H1 (cell line): Measurements from ENCODE around the gene FMNL2. TPM values are rescaled to one million over a fixed set of nuclear protein-coding genes. Genes with fewer than 3 reads are reported as not detected.

ENCODE experiments used
- CTCF ChIA-PET: fragments of 300-600 bp; sonication (Branson Sonifier 250); formaldehyde crosslinking; loops from one replicate; lab custom pipeline; 2021; ENCODE audit not compliant: partially characterized antibody; lab: Charles Lee
- POLR2A ChIA-PET: fragments of 300-600 bp; sonication (Branson Sonifier 250); formaldehyde crosslinking; loops from one replicate; lab custom pipeline; 2021; ENCODE audit warnings: inconsistent platforms; ENCODE audit not compliant: partially characterized antibody; lab: Charles Lee
- DNase-seq, 2 experiments: peaks; one replicate each; pipeline versions ENCODE4 v3.0.0 to v3.0.0-alpha.2; 2010 to 2022; ENCODE audit warnings: low spot score in 2 of 2, low read depth in 1 of 2, mixed read lengths in 1 of 2
- FAIRE-seq: peaks from 2 replicates; lab custom pipeline; 2011; peaks lifted over from hg19 to GRCh38; lab: Jason Lieb, UNC
- H2AFZ ChIP-seq: 2 replicates; pipeline ENCODE4 v1.8.1; 2012; ENCODE audit warnings: low read length, inconsistent platforms
- H2AK5ac ChIP-seq: 2 replicates; pipeline ENCODE4 v1.6.1; 2013; ENCODE audit warnings: low read depth, low read length
- H2BK120ac ChIP-seq: replicated peaks from 2 replicates; pipeline ENCODE3; 2013; ENCODE audit warnings: low read depth, low read length, inconsistent platforms
- H2BK12ac ChIP-seq: 2 replicates; pipeline ENCODE4 v1.6.1; 2013; ENCODE audit warnings: low read depth, low read length
- H2BK15ac ChIP-seq: 2 replicates; pipeline ENCODE4 v1.6.1; 2013; ENCODE audit warnings: low read length
- H2BK20ac ChIP-seq: 2 replicates; pipeline ENCODE4 v1.6.1; 2013; ENCODE audit warnings: low read length
- H2BK5ac ChIP-seq: 2 replicates; pipeline ENCODE4 v1.6.1; 2013; ENCODE audit warnings: low read depth, low read length
- H3K14ac ChIP-seq: 2 replicates; pipeline ENCODE4 v1.6.1; 2013; ENCODE audit warnings: inconsistent platforms; ENCODE audit not compliant: insufficient read length
- H3K18ac ChIP-seq: 2 replicates; pipeline ENCODE4 v1.6.1; 2013; ENCODE audit warnings: low read length; ENCODE audit errors: extremely low read depth
- H3K23ac ChIP-seq: 2 replicates; pipeline ENCODE4 v1.6.1; 2013; ENCODE audit warnings: inconsistent platforms; ENCODE audit not compliant: insufficient read length
- H3K23me2 ChIP-seq: 2 replicates; pipeline ENCODE4 v1.6.1; 2013; ENCODE audit warnings: low read depth, low read length
- H3K27ac ChIP-seq: 2 replicates; pipeline ENCODE4 v1.6.1; 2011; ENCODE audit warnings: low read depth, low read length, inconsistent platforms
- H3K27me3 ChIP-seq, 4 experiments: replicated peaks in 1 of 4; 1 replicate in 1 of 4; 2 replicates in 3 of 4; pipeline versions ENCODE4 v1.6.1 to v1.8.1; 2011 to 2013; ENCODE audit warnings: low read length in 3 of 4, mild to moderate bottlenecking in 3 of 4, inconsistent platforms in 2 of 4, mixed read lengths in 2 of 4, moderate library complexity in 1 of 4; ENCODE audit not compliant: control insufficient read depth in 3 of 4, insufficient read depth in 3 of 4; ENCODE audit errors: extremely low read depth in 1 of 4
- H3K36me3 ChIP-seq, 4 experiments: 2 replicates each; pipeline versions ENCODE4 v1.6.1 to v1.8.1; 2011 to 2013; ENCODE audit warnings: mild to moderate bottlenecking in 4 of 4, low read length in 3 of 4, moderate library complexity in 2 of 4, control low read depth in 1 of 4, inconsistent platforms in 1 of 4; ENCODE audit not compliant: insufficient read depth in 4 of 4, control insufficient read depth in 2 of 4
- H3K4ac ChIP-seq: replicated peaks from 2 replicates; pipeline ENCODE3; 2013; ENCODE audit warnings: low read length, low read depth, mixed read lengths, inconsistent platforms; ENCODE audit not compliant: insufficient read length
- H3K4me1 ChIP-seq, 4 experiments: replicated peaks in 1 of 4; 1 replicate in 1 of 4; 2 replicates in 3 of 4; pipeline versions ENCODE4 v1.6.1 to v1.8.1; 2011 to 2013; ENCODE audit warnings: low read length in 3 of 4, inconsistent platforms in 2 of 4, mixed read lengths in 1 of 4; ENCODE audit not compliant: insufficient read depth in 4 of 4, control insufficient read depth in 3 of 4
- H3K4me2 ChIP-seq, 2 experiments: 2 replicates each; pipeline versions ENCODE4 v1.6.1 to v1.8.1; 2011 to 2013; ENCODE audit warnings: low read depth in 2 of 2, low read length in 2 of 2, control low read depth in 1 of 2, inconsistent platforms in 1 of 2, mild to moderate bottlenecking in 1 of 2; ENCODE audit not compliant: insufficient read depth in 1 of 2
- H3K4me3 ChIP-seq, 4 experiments: fragments of 200-600, 300-600 bp in 1 of 4; sonication (generic), shearing (Covaris generic), sonication (Bioruptor Twin) in 1 of 4; 2 replicates each; pipeline versions ENCODE4 v1.5.1 to v1.8.1; 2011 to 2016; ENCODE audit warnings: low read length in 4 of 4, low read depth in 3 of 4, control low read depth in 2 of 4, inconsistent platforms in 2 of 4, mild to moderate bottlenecking in 2 of 4, mixed read lengths in 1 of 4, moderate library complexity in 1 of 4; ENCODE audit not compliant: insufficient read depth in 2 of 4; ENCODE audit errors: extremely low read depth in 1 of 4
- H3K56ac ChIP-seq: replicated peaks from 2 replicates; pipeline ENCODE3; 2013; ENCODE audit warnings: low read depth, mild to moderate bottlenecking, mixed read lengths, low read length, inconsistent platforms; ENCODE audit not compliant: insufficient read length
- H3K79me1 ChIP-seq: 2 replicates; pipeline ENCODE4 v1.6.1; 2013; ENCODE audit warnings: low read depth, low read length, control low read depth
- H3K79me2 ChIP-seq, 2 experiments: 2 replicates each; pipeline versions ENCODE4 v1.6.1 to v1.8.1; 2012 to 2013; ENCODE audit warnings: low read length in 2 of 2, mild to moderate bottlenecking in 2 of 2, inconsistent platforms in 1 of 2; ENCODE audit not compliant: insufficient read depth in 2 of 2, control insufficient read depth in 1 of 2
- H3K9ac ChIP-seq, 4 experiments: replicated peaks in 1 of 4; 1 replicate in 1 of 4; 2 replicates in 3 of 4; pipeline versions ENCODE4 v1.6.1 to v1.8.1; 2011 to 2013; ENCODE audit warnings: low read depth in 3 of 4, low read length in 3 of 4, control low read depth in 2 of 4, mild to moderate bottlenecking in 2 of 4, moderate library complexity in 2 of 4, inconsistent platforms in 1 of 4; ENCODE audit errors: extremely low read depth in 1 of 4
- H3K9me3 ChIP-seq, 2 experiments: 2 replicates each; pipeline versions ENCODE4 v1.6.1 to v1.8.1; 2012 to 2013; ENCODE audit warnings: mild to moderate bottlenecking in 2 of 2, moderate library complexity in 2 of 2, control low read depth in 1 of 2, inconsistent platforms in 1 of 2, low read depth in 1 of 2, low read length in 1 of 2, mixed read lengths in 1 of 2; ENCODE audit not compliant: insufficient read depth in 2 of 2
- H4K20me1 ChIP-seq, 2 experiments: replicated peaks in 1 of 2; 2 replicates each; pipeline versions ENCODE3 to v1.8.1; 2011 to 2013; ENCODE audit warnings: inconsistent platforms in 2 of 2, low read length in 2 of 2, mild to moderate bottlenecking in 1 of 2; ENCODE audit not compliant: insufficient read depth in 2 of 2, control insufficient read depth in 1 of 2
- H4K5ac ChIP-seq: 2 replicates; pipeline ENCODE4 v1.6.1; 2013; ENCODE audit warnings: low read length, low read depth, mixed read lengths, inconsistent platforms; ENCODE audit not compliant: insufficient read length
- H4K8ac ChIP-seq: 2 replicates; pipeline ENCODE4 v1.8.0; 2013; ENCODE audit warnings: mild to moderate bottlenecking, moderate library complexity, low read length, inconsistent platforms; ENCODE audit not compliant: insufficient read depth; ENCODE audit errors: extremely low read depth
- H4K91ac ChIP-seq: replicated peaks from 2 replicates; pipeline ENCODE3; 2013; ENCODE audit warnings: low read length, mixed read lengths, inconsistent platforms; ENCODE audit not compliant: insufficient read length
- ASH2L ChIP-seq: fragments of 200-600, 300-600 bp; sonication (generic); IDR thresholded peaks from one replicate; pipeline ENCODE4 v1.7.1; 2017; ENCODE audit warnings: low read length
- BCL11A ChIP-seq, 2 experiments: IDR thresholded peaks; one replicate each; pipeline ENCODE4 v1.6.1; 2011; ENCODE audit warnings: low read depth in 2 of 2, low read length in 2 of 2, mild to moderate bottlenecking in 2 of 2
- CREB1 ChIP-seq: IDR thresholded peaks from 2 replicates; pipeline ENCODE4 v1.6.1; 2012; ENCODE audit warnings: inconsistent platforms
- CTCF ChIP-seq, 3 experiments: IDR thresholded peaks; 1 replicate in 2 of 3; 2 replicates in 1 of 3; pipeline versions ENCODE4 v1.5.1 to v1.6.1; 2011; ENCODE audit warnings: low read length in 3 of 3, mild to moderate bottlenecking in 3 of 3, inconsistent platforms in 2 of 3, low read depth in 1 of 3, moderate library complexity in 1 of 3; ENCODE audit not compliant: insufficient read depth in 1 of 3; ENCODE audit errors: control extremely low read depth in 1 of 3
- HDAC2 ChIP-seq, 2 experiments: fragments of 300-600 bp in 1 of 2; sonication (generic) in 1 of 2; IDR thresholded peaks; 2 replicates each; pipeline ENCODE4 v1.6.1; 2011 to 2012; ENCODE audit warnings: low read depth in 2 of 2, low read length in 2 of 2, mild to moderate bottlenecking in 2 of 2, moderate library complexity in 2 of 2, borderline replicate concordance in 1 of 2, inconsistent platforms in 1 of 2
- JUN ChIP-seq: IDR thresholded peaks from 2 replicates; pipeline ENCODE4 v1.6.1; 2011; ENCODE audit warnings: low read depth, mild to moderate bottlenecking, improper control_type of control experiment, low read length
- KDM5A ChIP-seq: fragments of 200-600 bp; IDR thresholded peaks from 2 replicates; pipeline ENCODE4 v1.7.1; 2012; ENCODE audit warnings: mild to moderate bottlenecking, low read length, inconsistent platforms, mixed read lengths
- SP2 ChIP-seq: IDR thresholded peaks from 2 replicates; pipeline ENCODE4 v1.6.1; 2012; ENCODE audit warnings: mild to moderate bottlenecking, low read length, inconsistent platforms
- SRF ChIP-seq: IDR thresholded peaks from 2 replicates; pipeline ENCODE4 v1.6.1; 2011; ENCODE audit warnings: mild to moderate bottlenecking, low read depth, low read length, moderate library complexity
- TAF1 ChIP-seq: IDR thresholded peaks from 2 replicates; pipeline ENCODE4 v1.6.1; 2011; ENCODE audit warnings: mild to moderate bottlenecking, low read depth, low read length
- WGBS, 2 experiments: shearing (Covaris generic) in 1 of 2; methylation state at CpG; one replicate each; pipeline versions ENCODE4 v1.1.6 to v1.1.7; 2013 to 2015; ENCODE audit warnings: low lambda C conversion rate in 2 of 2, mixed read lengths in 2 of 2, inconsistent platforms in 1 of 2, low coverage in 1 of 2, missing lambda C conversion rate in 1 of 2; ENCODE audit not compliant: insufficient replicate concordance in 2 of 2, insufficient coverage in 1 of 2, insufficient read length in 1 of 2; ENCODE audit errors: extremely low coverage in 1 of 2, missing lambda C conversion rate in 1 of 2; 5-methylcytosine and 5-hydroxymethylcytosine counted together
- polyA plus RNA-seq, 7 experiments: library from polyadenylated mRNA; depleted of rRNA in 3 of 7; stranded (reverse) in 5 of 7; unstranded in 2 of 7; fragments of >200 nt in 5 of 7; fragments of 200-250 nt in 2 of 7; gene quantifications; 1 replicate in 5 of 7; 2 replicates in 1 of 7; 4 replicates in 1 of 7; pipeline versions ENCODE4 v1.2.1 to v1.2.3, GENCODE V29; 2011 to 2013; ENCODE audit warnings: missing spikeins in 2 of 7, mixed read lengths in 2 of 7
- total RNA-seq: library from RNA; stranded (reverse); fragmentation: NEBNext Ultra II Directional; extraction: Animal tissue kit (Norgen Biotek cat#: 25700); gene quantifications from 2 replicates; pipeline ENCODE4 v1.2.1, GENCODE V29; 2021

FMNL2 gene
- total and polyA plus RNA-seq, 2 of the 8 experiments (the other 6 are each of a cell fraction or from before 2014, with no cell fraction given) = 15.5 to 45.1 TPM

GRCh38 chr2:152583512-152584229, 248.7 kb downstream of the FMNL2 start:
- Histone ChIP-seq H3K23me2 (no peaks in the 10 kb centered on the region), H4K8ac (no peak overlapping the region), H2AFZ (no peak overlapping the region), H4K91ac (no peak overlapping the region), H2BK12ac (no peak overlapping the region), H3K36me3 (peaks cover 2 to 7% (median 3%) of the 10 kb centered on the region in 4 experiments; a peak in 4 of 8 replicates), H3K79me2 (no peaks in the 10 kb centered on the region), H3K9me3 (no peaks in the 10 kb centered on the region), H3K27ac (no peak overlapping the region), H3K56ac (no peak overlapping the region), H4K20me1 (no peaks in the 10 kb centered on the region), H3K9ac (no peak overlapping the region), H3K4me1 (no peaks in the 10 kb centered on the region), H3K23ac (no peak overlapping the region), H2BK15ac (no peak overlapping the region), H3K4me3 (no peak overlapping the region), H3K4me2 (no peak overlapping the region), H2AK5ac (no peak overlapping the region), H2BK20ac (no peak overlapping the region), H3K18ac (no peak overlapping the region), H3K79me1 (no peaks in the 10 kb centered on the region), H3K4ac (no peak overlapping the region), H3K14ac (no peak overlapping the region), H4K5ac (no peak overlapping the region), H2BK120ac (no peak overlapping the region), H2BK5ac (no peak overlapping the region), H3K27me3 (no peaks in the 10 kb centered on the region)
- CTCF ChIA-PET = interaction anchor here (0.6 to 1.5 kb wide), 2 partner anchors 558 to 571 kb away, joined by 3 to 4 read pairs; no protein-coding TSS in a partner anchor
- DNase-seq (no peak), FAIRE-seq (no peak)
- POLR2A ChIA-PET = no interaction called here
- WGBS, 2 experiments = 86% methylated on average over 6 of the region's 6 CpGs; no CpG with 5 or more reads in 1 of the 2 experiments
- TF ChIP-seq BCL11A (IDR thresholded peaks at IDR 0.05; ENCODE audit: low read depth in 2 of 2, low read length in 2 of 2) (no peak), JUN (no peak), ASH2L (no peak), CTCF (IDR thresholded peaks at IDR 0.05; ENCODE audit: control extremely low read depth in 1 of 3, insufficient read depth in 1 of 3, low read depth in 1 of 3, low read length in 3 of 3) (no peak), HDAC2 (IDR thresholded peaks at IDR 0.05; ENCODE audit: borderline replicate concordance in 1 of 2, low read depth in 2 of 2, low read length in 2 of 2) (no peak), SRF (no peak), TAF1 (no peak), SP2 (no peak), KDM5A (no peak), CREB1 (no peak)
